CD4-positive, alpha-beta T cell treated with Interleukin-4 for 1 hour (primary cell): ENCODE data around the gene SEMA3C.

ENCODE experiments used
- DNase-seq, 2 donors: peaks; one replicate each; pipeline ENCODE4 v3.0.0-alpha.2; 2020 to 2022

SEMA3C gene

GRCh38 chr7:80884511-80885195 lies 34.2 kb downstream of the SEMA3C start:
- no peak for DNase-seq

- peak in 1 of 2 donors; percentile 24 for DNase-seq
Measured at GRCh38 chr7:80883154-80884025, 35.5 kb downstream of the SEMA3C start.

GRCh38 chr7:80882213-80882801 lies 36.5 kb downstream of the SEMA3C start:
- DNase-seq: no peak

- no peak for DNase-seq
Measured at GRCh38 chr7:80881351-80881900, 37.4 kb downstream of the SEMA3C start.

DNA sequence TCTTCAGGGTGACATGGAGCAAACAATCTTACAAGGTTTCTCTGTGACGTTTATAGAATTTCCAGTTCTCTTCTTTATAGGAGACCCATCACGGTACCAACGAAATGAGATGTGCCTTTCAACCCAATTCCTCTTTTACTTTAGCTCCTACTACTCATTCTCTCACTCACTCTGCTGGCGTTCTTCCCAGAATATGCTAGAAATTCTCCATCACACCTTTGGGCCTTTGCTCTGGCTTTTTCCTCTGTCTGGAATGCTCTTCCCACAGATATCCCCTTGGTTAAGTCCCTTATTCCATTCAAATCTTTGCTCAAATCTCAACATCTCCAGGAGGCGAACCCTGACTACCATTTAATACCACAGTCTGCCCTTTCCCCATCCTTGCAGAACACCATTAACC lies 39.0 kb downstream of the SEMA3C start:
- no peak for DNase-seq

- no peak for DNase-seq
Measured at GRCh38 chr7:80876894-80877414, 41.9 kb downstream of the SEMA3C start.

GRCh38 chr7:80875537-80876120 lies 43.2 kb downstream of the SEMA3C start:
- DNase-seq: no peak

DNA sequence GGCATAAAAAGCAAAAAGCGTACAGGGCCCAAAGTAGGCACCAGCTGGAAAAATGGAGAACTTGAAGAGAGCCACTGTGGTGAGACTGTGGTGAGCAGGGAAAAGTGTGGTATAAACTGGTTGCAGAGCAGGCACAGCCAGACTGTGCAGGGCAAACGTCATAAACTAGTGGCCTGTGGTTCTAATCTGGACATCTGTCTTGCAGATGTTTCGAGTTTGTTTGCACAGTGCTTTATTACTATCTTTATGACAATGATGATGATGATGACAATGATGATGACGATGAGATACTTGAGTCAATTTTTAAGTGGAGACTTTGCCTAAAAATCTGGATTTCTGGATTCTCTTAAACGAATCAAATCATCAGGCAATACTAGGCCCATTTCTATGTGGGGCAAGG lies 45.7 kb downstream of the SEMA3C start:
- no peak for DNase-seq

- no peak for DNase-seq
Measured at GRCh38 chr7:80871228-80871627, 47.6 kb downstream of the SEMA3C start.

- DNase-seq: no peak
Measured at GRCh38 chr7:80870813-80871212, 48.0 kb downstream of the SEMA3C start.

GRCh38 chr7:80869821-80870751 lies 48.8 kb downstream of the SEMA3C start:
- no peak for DNase-seq

GRCh38 chr7:80869106-80869784 lies 49.6 kb downstream of the SEMA3C start:
- DNase-seq: no peak

DNA sequence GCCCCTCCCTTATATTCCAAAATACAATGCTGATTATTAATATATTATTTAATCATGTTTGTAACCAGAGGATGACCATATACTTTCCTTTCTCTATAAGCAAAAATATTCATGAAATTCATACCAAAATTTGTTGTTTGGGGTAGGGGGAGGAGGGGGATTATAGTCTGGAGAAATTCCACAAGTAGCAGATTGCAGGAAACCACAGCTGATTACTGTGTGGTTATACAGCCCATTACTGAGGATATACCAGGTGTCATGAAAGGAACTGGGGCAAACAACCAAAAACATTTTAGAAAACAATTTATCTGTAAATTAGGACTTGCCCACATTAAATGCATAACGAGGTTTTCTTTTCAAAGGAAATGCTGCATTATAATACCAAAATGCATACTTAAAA lies 50.3 kb downstream of the SEMA3C start:
- DNase-seq: no peak

GRCh38 chr7:80860554-80860953 lies 58.3 kb downstream of the SEMA3C start:
- no peak for DNase-seq

- no peak for DNase-seq
Measured at GRCh38 chr7:80859272-80859970, 59.4 kb downstream of the SEMA3C start.

DNA sequence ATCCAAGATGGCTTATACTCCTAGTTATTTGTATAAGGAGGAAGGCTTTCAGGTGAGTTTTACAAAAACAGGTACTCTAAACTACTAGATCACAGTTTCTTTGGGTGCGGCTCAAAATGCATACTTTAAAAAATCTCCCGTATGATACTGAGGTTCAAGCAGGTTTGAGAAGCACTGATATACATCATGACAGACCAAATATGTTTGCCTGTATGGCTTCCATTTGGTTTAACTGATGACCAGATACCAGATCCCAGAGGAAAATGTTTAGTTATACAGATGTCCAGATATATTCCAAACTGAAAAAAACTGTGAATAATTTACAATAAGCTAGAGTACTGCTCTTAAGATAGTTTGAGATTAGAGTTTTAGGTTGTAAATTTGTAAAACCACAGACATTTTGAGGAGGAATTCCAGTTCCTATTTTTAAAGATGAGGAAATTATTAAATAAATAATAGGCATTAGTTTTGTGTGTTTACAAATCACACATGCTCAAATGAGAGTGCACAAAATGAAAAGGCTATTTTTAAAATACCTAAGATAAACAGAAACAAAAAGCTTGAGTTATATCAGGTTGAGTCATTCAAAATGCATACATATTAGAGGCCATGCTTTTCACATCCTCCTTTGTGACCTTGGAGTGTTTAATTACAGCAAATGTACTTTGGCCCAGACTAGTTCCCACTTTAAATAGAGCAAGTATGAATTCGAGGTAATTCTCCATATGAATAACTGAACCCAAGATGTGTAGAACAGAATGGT lies 60.5 kb downstream of the SEMA3C start:
- no peak for DNase-seq

GRCh38 chr7:80856769-80857168 lies 62.1 kb downstream of the SEMA3C start:
- DNase-seq: no peak

DNA sequence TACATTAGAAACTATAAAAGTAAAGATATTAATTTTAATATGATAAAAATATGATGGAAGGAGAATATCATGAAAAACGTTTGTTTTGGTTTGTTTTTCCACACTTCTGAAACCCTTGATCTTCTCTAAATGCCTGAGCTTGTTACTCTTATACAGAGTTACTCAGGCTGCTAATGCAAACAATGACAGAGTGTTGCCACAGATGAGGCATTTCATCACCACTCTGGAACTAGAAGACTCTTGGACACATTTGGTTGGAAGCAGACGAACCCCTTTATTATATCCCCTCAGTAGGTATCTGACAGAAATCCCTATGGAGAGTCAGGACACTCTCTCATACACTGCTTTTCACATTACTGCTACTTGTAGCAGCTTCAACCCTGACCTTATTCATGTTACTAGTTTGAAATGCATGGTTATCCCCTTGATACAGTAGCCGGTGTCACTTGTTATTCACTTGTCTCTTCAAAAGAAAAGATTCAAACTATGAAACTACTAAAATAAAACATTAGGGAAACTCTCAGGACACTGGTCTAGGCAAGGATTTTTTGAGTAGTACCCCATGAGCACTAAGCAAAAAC lies 66.9 kb downstream of the SEMA3C start:
- no peak for DNase-seq

GRCh38 chr7:80848841-80849240 lies 70.0 kb downstream of the SEMA3C start:
- no peak for DNase-seq
